H1 (cell line): ENCODE results near the gene RIPOR3. TPM values are rescaled to one million over a fixed set of nuclear protein-coding genes. Genes with fewer than 3 reads are reported as not detected.

Experiments used
- CTCF ChIA-PET: fragments of 300-600 bp; sonication (Branson Sonifier 250); formaldehyde crosslinking; loops from one replicate; lab custom pipeline; 2021; ENCODE audit not compliant: partially characterized antibody; lab: Charles Lee
- POLR2A ChIA-PET: fragments of 300-600 bp; sonication (Branson Sonifier 250); formaldehyde crosslinking; loops from one replicate; lab custom pipeline; 2021; ENCODE audit warnings: inconsistent platforms; ENCODE audit not compliant: partially characterized antibody; lab: Charles Lee
- DNase-seq, 2 experiments: peaks; one replicate each; pipeline versions ENCODE4 v3.0.0 to v3.0.0-alpha.2; 2010 to 2022; ENCODE audit warnings: low spot score in 2 of 2, low read depth in 1 of 2, mixed read lengths in 1 of 2
- FAIRE-seq: peaks from 2 replicates; lab custom pipeline; 2011; peaks lifted over from hg19 to GRCh38; lab: Jason Lieb, UNC
- H2AFZ ChIP-seq: 2 replicates; pipeline ENCODE4 v1.8.1; 2012; ENCODE audit warnings: low read length, inconsistent platforms
- H2AK5ac ChIP-seq: 2 replicates; pipeline ENCODE4 v1.6.1; 2013; ENCODE audit warnings: low read depth, low read length
- H2BK120ac ChIP-seq: replicated peaks from 2 replicates; pipeline ENCODE3; 2013; ENCODE audit warnings: low read depth, low read length, inconsistent platforms
- H2BK12ac ChIP-seq: 2 replicates; pipeline ENCODE4 v1.6.1; 2013; ENCODE audit warnings: low read depth, low read length
- H2BK15ac ChIP-seq: 2 replicates; pipeline ENCODE4 v1.6.1; 2013; ENCODE audit warnings: low read length
- H2BK20ac ChIP-seq: 2 replicates; pipeline ENCODE4 v1.6.1; 2013; ENCODE audit warnings: low read length
- H2BK5ac ChIP-seq: 2 replicates; pipeline ENCODE4 v1.6.1; 2013; ENCODE audit warnings: low read depth, low read length
- H3K14ac ChIP-seq: 2 replicates; pipeline ENCODE4 v1.6.1; 2013; ENCODE audit warnings: inconsistent platforms; ENCODE audit not compliant: insufficient read length
- H3K18ac ChIP-seq: 2 replicates; pipeline ENCODE4 v1.6.1; 2013; ENCODE audit warnings: low read length; ENCODE audit errors: extremely low read depth
- H3K23ac ChIP-seq: 2 replicates; pipeline ENCODE4 v1.6.1; 2013; ENCODE audit warnings: inconsistent platforms; ENCODE audit not compliant: insufficient read length
- H3K23me2 ChIP-seq: 2 replicates; pipeline ENCODE4 v1.6.1; 2013; ENCODE audit warnings: low read depth, low read length
- H3K27ac ChIP-seq: 2 replicates; pipeline ENCODE4 v1.6.1; 2011; ENCODE audit warnings: low read depth, low read length, inconsistent platforms
- H3K27me3 ChIP-seq, 4 experiments: replicated peaks in 1 of 4; 1 replicate in 1 of 4; 2 replicates in 3 of 4; pipeline versions ENCODE4 v1.6.1 to v1.8.1; 2011 to 2013; ENCODE audit warnings: low read length in 3 of 4, mild to moderate bottlenecking in 3 of 4, inconsistent platforms in 2 of 4, mixed read lengths in 2 of 4, moderate library complexity in 1 of 4; ENCODE audit not compliant: control insufficient read depth in 3 of 4, insufficient read depth in 3 of 4; ENCODE audit errors: extremely low read depth in 1 of 4
- H3K36me3 ChIP-seq, 4 experiments: 2 replicates each; pipeline versions ENCODE4 v1.6.1 to v1.8.1; 2011 to 2013; ENCODE audit warnings: mild to moderate bottlenecking in 4 of 4, low read length in 3 of 4, moderate library complexity in 2 of 4, control low read depth in 1 of 4, inconsistent platforms in 1 of 4; ENCODE audit not compliant: insufficient read depth in 4 of 4, control insufficient read depth in 2 of 4
- H3K4ac ChIP-seq: replicated peaks from 2 replicates; pipeline ENCODE3; 2013; ENCODE audit warnings: low read length, low read depth, mixed read lengths, inconsistent platforms; ENCODE audit not compliant: insufficient read length
- H3K4me1 ChIP-seq, 4 experiments: replicated peaks in 1 of 4; 1 replicate in 1 of 4; 2 replicates in 3 of 4; pipeline versions ENCODE4 v1.6.1 to v1.8.1; 2011 to 2013; ENCODE audit warnings: low read length in 3 of 4, inconsistent platforms in 2 of 4, mixed read lengths in 1 of 4; ENCODE audit not compliant: insufficient read depth in 4 of 4, control insufficient read depth in 3 of 4
- H3K4me2 ChIP-seq, 2 experiments: 2 replicates each; pipeline versions ENCODE4 v1.6.1 to v1.8.1; 2011 to 2013; ENCODE audit warnings: low read depth in 2 of 2, low read length in 2 of 2, control low read depth in 1 of 2, inconsistent platforms in 1 of 2, mild to moderate bottlenecking in 1 of 2; ENCODE audit not compliant: insufficient read depth in 1 of 2
- H3K4me3 ChIP-seq, 4 experiments: fragments of 200-600, 300-600 bp in 1 of 4; sonication (generic), shearing (Covaris generic), sonication (Bioruptor Twin) in 1 of 4; 2 replicates each; pipeline versions ENCODE4 v1.5.1 to v1.8.1; 2011 to 2016; ENCODE audit warnings: low read length in 4 of 4, low read depth in 3 of 4, control low read depth in 2 of 4, inconsistent platforms in 2 of 4, mild to moderate bottlenecking in 2 of 4, mixed read lengths in 1 of 4, moderate library complexity in 1 of 4; ENCODE audit not compliant: insufficient read depth in 2 of 4; ENCODE audit errors: extremely low read depth in 1 of 4
- H3K56ac ChIP-seq: replicated peaks from 2 replicates; pipeline ENCODE3; 2013; ENCODE audit warnings: low read depth, mild to moderate bottlenecking, mixed read lengths, low read length, inconsistent platforms; ENCODE audit not compliant: insufficient read length
- H3K79me1 ChIP-seq: 2 replicates; pipeline ENCODE4 v1.6.1; 2013; ENCODE audit warnings: low read depth, low read length, control low read depth
- H3K79me2 ChIP-seq, 2 experiments: 2 replicates each; pipeline versions ENCODE4 v1.6.1 to v1.8.1; 2012 to 2013; ENCODE audit warnings: low read length in 2 of 2, mild to moderate bottlenecking in 2 of 2, inconsistent platforms in 1 of 2; ENCODE audit not compliant: insufficient read depth in 2 of 2, control insufficient read depth in 1 of 2
- H3K9ac ChIP-seq, 4 experiments: replicated peaks in 1 of 4; 1 replicate in 1 of 4; 2 replicates in 3 of 4; pipeline versions ENCODE4 v1.6.1 to v1.8.1; 2011 to 2013; ENCODE audit warnings: low read depth in 3 of 4, low read length in 3 of 4, control low read depth in 2 of 4, mild to moderate bottlenecking in 2 of 4, moderate library complexity in 2 of 4, inconsistent platforms in 1 of 4; ENCODE audit errors: extremely low read depth in 1 of 4
- H3K9me3 ChIP-seq, 2 experiments: 2 replicates each; pipeline versions ENCODE4 v1.6.1 to v1.8.1; 2012 to 2013; ENCODE audit warnings: mild to moderate bottlenecking in 2 of 2, moderate library complexity in 2 of 2, control low read depth in 1 of 2, inconsistent platforms in 1 of 2, low read depth in 1 of 2, low read length in 1 of 2, mixed read lengths in 1 of 2; ENCODE audit not compliant: insufficient read depth in 2 of 2
- H4K20me1 ChIP-seq, 2 experiments: replicated peaks in 1 of 2; 2 replicates each; pipeline versions ENCODE3 to v1.8.1; 2011 to 2013; ENCODE audit warnings: inconsistent platforms in 2 of 2, low read length in 2 of 2, mild to moderate bottlenecking in 1 of 2; ENCODE audit not compliant: insufficient read depth in 2 of 2, control insufficient read depth in 1 of 2
- H4K5ac ChIP-seq: 2 replicates; pipeline ENCODE4 v1.6.1; 2013; ENCODE audit warnings: low read length, low read depth, mixed read lengths, inconsistent platforms; ENCODE audit not compliant: insufficient read length
- H4K8ac ChIP-seq: 2 replicates; pipeline ENCODE4 v1.8.0; 2013; ENCODE audit warnings: mild to moderate bottlenecking, moderate library complexity, low read length, inconsistent platforms; ENCODE audit not compliant: insufficient read depth; ENCODE audit errors: extremely low read depth
- H4K91ac ChIP-seq: replicated peaks from 2 replicates; pipeline ENCODE3; 2013; ENCODE audit warnings: low read length, mixed read lengths, inconsistent platforms; ENCODE audit not compliant: insufficient read length
- BACH1 ChIP-seq: IDR thresholded peaks from 2 replicates; pipeline ENCODE4 v1.6.1; 2012; ENCODE audit warnings: low read length, improper control_type of control experiment
- FOSL1 ChIP-seq: IDR thresholded peaks from 2 replicates; pipeline ENCODE4 v1.6.1; 2011; ENCODE audit warnings: mild to moderate bottlenecking, low read depth, low read length, moderate library complexity; ENCODE audit not compliant: insufficient read depth
- NANOG ChIP-seq: IDR thresholded peaks from 2 replicates; pipeline ENCODE4 v1.6.1; 2011; ENCODE audit warnings: low read length, low read depth, mild to moderate bottlenecking, inconsistent platforms; ENCODE audit not compliant: insufficient read depth, poor library complexity, severe bottlenecking
- POU5F1 ChIP-seq: IDR thresholded peaks from 2 replicates; pipeline ENCODE4 v1.6.1; 2011; ENCODE audit warnings: low read depth, mild to moderate bottlenecking, low read length, moderate library complexity
- SIX5 ChIP-seq: IDR thresholded peaks from 2 replicates; pipeline ENCODE4 v1.6.1; 2011; ENCODE audit warnings: mild to moderate bottlenecking, low read depth, low read length
- TCF12 ChIP-seq: IDR thresholded peaks from 2 replicates; pipeline ENCODE4 v1.6.1; 2011; ENCODE audit warnings: low read depth, mild to moderate bottlenecking, low read length
- WGBS, 2 experiments: shearing (Covaris generic) in 1 of 2; methylation state at CpG; one replicate each; pipeline versions ENCODE4 v1.1.6 to v1.1.7; 2013 to 2015; ENCODE audit warnings: low lambda C conversion rate in 2 of 2, mixed read lengths in 2 of 2, inconsistent platforms in 1 of 2, low coverage in 1 of 2, missing lambda C conversion rate in 1 of 2; ENCODE audit not compliant: insufficient replicate concordance in 2 of 2, insufficient coverage in 1 of 2, insufficient read length in 1 of 2; ENCODE audit errors: extremely low coverage in 1 of 2, missing lambda C conversion rate in 1 of 2; 5-methylcytosine and 5-hydroxymethylcytosine counted together
- polyA plus RNA-seq, 7 experiments: library from polyadenylated mRNA; depleted of rRNA in 3 of 7; stranded (reverse) in 5 of 7; unstranded in 2 of 7; fragments of >200 nt in 5 of 7; fragments of 200-250 nt in 2 of 7; gene quantifications; 1 replicate in 5 of 7; 2 replicates in 1 of 7; 4 replicates in 1 of 7; pipeline versions ENCODE4 v1.2.1 to v1.2.3, GENCODE V29; 2011 to 2013; ENCODE audit warnings: missing spikeins in 2 of 7, mixed read lengths in 2 of 7
- total RNA-seq: library from RNA; stranded (reverse); fragmentation: NEBNext Ultra II Directional; extraction: Animal tissue kit (Norgen Biotek cat#: 25700); gene quantifications from 2 replicates; pipeline ENCODE4 v1.2.1, GENCODE V29; 2021
- TF ChIP-seq, protein P1 (sequence below): IDR thresholded peaks from 2 replicates; pipeline ENCODE4 v1.6.1; 2012; ENCODE audit warnings: low read length, inconsistent platforms

Gene RIPOR3
- total and polyA plus RNA-seq, 2 of the 8 experiments (the other 6 are each of a cell fraction or from before 2014, with no cell fraction given), result 3.6 to 4.5 TPM

DNA sequence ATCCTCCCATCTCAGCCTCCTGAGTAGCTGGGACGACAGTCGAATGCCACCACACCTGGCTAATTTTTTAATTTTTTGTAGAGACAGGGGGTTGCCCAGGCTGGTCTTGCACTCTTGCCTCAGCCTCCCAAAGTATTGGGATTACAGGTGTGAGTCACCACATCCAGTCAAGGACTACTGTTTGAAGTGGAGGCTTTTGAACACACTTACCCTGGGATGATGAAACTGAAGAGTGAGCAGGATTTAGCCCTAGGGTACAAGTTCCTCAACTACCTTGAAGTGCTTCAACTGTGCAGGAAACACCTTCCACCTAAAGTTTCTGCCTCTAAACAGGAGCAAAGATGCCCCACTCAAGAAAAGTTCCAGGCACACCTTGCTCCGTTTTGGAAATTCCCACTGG lies 24.4 kb upstream of the RIPOR3 start:
- Histone ChIP-seq H3K14ac (no peak overlapping the region), H2BK15ac (no peak overlapping the region), H3K79me1 (no peaks in the 10 kb centered on the region), H3K4me1 (peaks cover 0 to 3% (median 2%) of the 10 kb centered on the region in 4 experiments; a peak in 1 of 7 replicates), H3K4ac (no peak overlapping the region), H3K23me2 (no peaks in the 10 kb centered on the region), H2BK20ac (no peak overlapping the region), H3K4me2 (no peak overlapping the region), H2BK12ac (no peak overlapping the region), H4K91ac (no peak overlapping the region), H2BK5ac (no peak overlapping the region), H3K18ac (no peak overlapping the region), H2AK5ac (no peak overlapping the region), H4K20me1 (no peaks in the 10 kb centered on the region), H2BK120ac (no peak overlapping the region), H3K9me3 (no peaks in the 10 kb centered on the region), H3K56ac (no peak overlapping the region), H3K23ac (no peak overlapping the region), H2AFZ (no peak overlapping the region), H3K36me3 (no peaks in the 10 kb centered on the region), H3K4me3 (no peak overlapping the region), H4K5ac (no peak overlapping the region), H3K79me2 (no peaks in the 10 kb centered on the region), H3K9ac (no peak overlapping the region), H3K27ac (no peak overlapping the region), H4K8ac (no peak overlapping the region), H3K27me3 (no peaks in the 10 kb centered on the region)
- FAIRE-seq, result no peak
- no peak for DNase-seq
- ChIA-PET CTCF (interaction anchor here (3.2 to 8.9 kb wide), 3 partner anchors 20 to 89 kb away, joined by 14 to 61 read pairs (median 32); no protein-coding TSS in a partner anchor), POLR2A (no interaction called here)
- WGBS, 2 experiments, result 92% methylated on average over 3 of the region's 3 CpGs; no CpG with 5 or more reads in 1 of the 2 experiments
- TF ChIP-seq FOSL1 (no peak), NANOG (no peak), TCF12 (no peak), POU5F1 (no peak), SIX5 (no peak), BACH1 (no peak)
- TF ChIP-seq, protein P1, sequence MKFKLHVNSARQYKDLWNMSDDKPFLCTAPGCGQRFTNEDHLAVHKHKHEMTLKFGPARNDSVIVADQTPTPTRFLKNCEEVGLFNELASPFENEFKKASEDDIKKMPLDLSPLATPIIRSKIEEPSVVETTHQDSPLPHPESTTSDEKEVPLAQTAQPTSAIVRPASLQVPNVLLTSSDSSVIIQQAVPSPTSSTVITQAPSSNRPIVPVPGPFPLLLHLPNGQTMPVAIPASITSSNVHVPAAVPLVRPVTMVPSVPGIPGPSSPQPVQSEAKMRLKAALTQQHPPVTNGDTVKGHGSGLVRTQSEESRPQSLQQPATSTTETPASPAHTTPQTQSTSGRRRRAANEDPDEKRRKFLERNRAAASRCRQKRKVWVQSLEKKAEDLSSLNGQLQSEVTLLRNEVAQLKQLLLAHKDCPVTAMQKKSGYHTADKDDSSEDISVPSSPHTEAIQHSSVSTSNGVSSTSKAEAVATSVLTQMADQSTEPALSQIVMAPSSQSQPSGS, result no peak
